Mesothelial cell of epicardium (in vitro differentiated cells): ENCODE data around the gene PFDN1. TPM values are rescaled to one million over a fixed set of nuclear protein-coding genes. Genes with fewer than 3 reads are reported as not detected.

Source experiments
- DNase-seq, 2 experiments: peaks; one replicate each; pipeline ENCODE4 v3.0.0; 2021; ENCODE audit warnings: low spot score in 2 of 2; ENCODE audit not compliant: unreplicated experiment in 2 of 2
- H3K27ac Mint-ChIP-seq: 2 replicates; pipeline ENCODE4 v1.8.0; 2021; ENCODE audit warnings: mixed read lengths
- H3K27me3 Mint-ChIP-seq: 2 replicates; pipeline ENCODE4 v1.8.0; 2021; ENCODE audit warnings: low read depth, mixed read lengths
- H3K36me3 Mint-ChIP-seq: 2 replicates; pipeline ENCODE4 v1.8.0; 2021; ENCODE audit warnings: mixed read lengths
- H3K4me1 Mint-ChIP-seq: 2 replicates; pipeline ENCODE4 v1.8.0; 2021; ENCODE audit warnings: mixed read lengths
- H3K4me3 Mint-ChIP-seq: 2 replicates; pipeline ENCODE4 v1.8.0; 2021; ENCODE audit warnings: mild to moderate bottlenecking, moderate library complexity, mixed read lengths
- H3K9me3 Mint-ChIP-seq: 2 replicates; pipeline ENCODE4 v1.8.0; 2021; ENCODE audit warnings: mixed read lengths
- total RNA-seq: library from RNA; stranded (reverse); gene quantifications from 3 replicates; pipeline ENCODE4 v1.2.1, GENCODE V29; 2021
- TF ChIP-seq, protein P1 (sequence below): fragments of 200-600 bp; sonication (generic); IDR thresholded peaks from one replicate; pipeline ENCODE4 v1.5.0; 2021; ENCODE audit warnings: antibody characterized with exemption; ENCODE audit not compliant: unreplicated experiment

Gene PFDN1
- total RNA-seq, 1 donor from 2014 or later: 57.2 TPM

DNA sequence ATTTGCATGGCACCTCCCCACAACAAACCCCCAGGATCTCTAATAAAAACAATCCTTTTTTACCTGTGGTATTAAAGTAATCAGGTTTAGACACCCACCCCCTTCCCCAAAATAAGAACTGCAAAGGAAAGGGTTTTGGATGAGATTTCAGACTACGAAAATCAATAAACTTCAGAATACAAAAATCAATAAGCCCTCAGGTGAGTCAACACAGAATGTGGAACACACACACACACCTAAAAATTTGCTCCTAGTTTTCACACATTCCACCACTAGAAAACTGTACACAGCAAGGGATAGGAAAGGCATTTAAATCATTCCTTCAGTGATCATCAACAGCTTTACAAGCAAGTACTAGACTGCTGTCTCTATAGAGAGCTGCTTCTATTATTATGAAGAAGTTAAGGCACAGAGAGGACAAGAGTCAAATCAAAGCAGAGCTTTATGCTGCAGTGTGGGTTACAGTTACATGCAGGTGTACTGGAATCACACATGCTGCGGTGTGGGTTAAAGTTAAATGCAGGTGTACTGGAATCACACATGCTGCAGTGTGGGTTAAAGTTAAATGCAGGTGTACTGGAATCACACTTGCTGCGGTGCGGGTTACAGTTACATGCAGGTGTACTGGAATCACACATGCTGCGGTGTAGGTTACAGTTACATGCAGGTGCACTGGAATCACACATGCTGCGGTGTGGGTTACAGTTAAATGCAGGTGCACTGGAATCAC is 36.3 kb downstream of the PFDN1 start:
- peaks cover 9% of the 10 kb centered on the region for H3K36me3 Mint-ChIP-seq
- no peak overlapping the region for H3K27ac Mint-ChIP-seq
- H3K9me3 Mint-ChIP-seq: no peaks in the 10 kb centered on the region
- no peaks in the 10 kb centered on the region for H3K27me3 Mint-ChIP-seq
- H3K4me1 Mint-ChIP-seq: peaks cover 9% of the 10 kb centered on the region
- TF ChIP-seq, protein P1, sequence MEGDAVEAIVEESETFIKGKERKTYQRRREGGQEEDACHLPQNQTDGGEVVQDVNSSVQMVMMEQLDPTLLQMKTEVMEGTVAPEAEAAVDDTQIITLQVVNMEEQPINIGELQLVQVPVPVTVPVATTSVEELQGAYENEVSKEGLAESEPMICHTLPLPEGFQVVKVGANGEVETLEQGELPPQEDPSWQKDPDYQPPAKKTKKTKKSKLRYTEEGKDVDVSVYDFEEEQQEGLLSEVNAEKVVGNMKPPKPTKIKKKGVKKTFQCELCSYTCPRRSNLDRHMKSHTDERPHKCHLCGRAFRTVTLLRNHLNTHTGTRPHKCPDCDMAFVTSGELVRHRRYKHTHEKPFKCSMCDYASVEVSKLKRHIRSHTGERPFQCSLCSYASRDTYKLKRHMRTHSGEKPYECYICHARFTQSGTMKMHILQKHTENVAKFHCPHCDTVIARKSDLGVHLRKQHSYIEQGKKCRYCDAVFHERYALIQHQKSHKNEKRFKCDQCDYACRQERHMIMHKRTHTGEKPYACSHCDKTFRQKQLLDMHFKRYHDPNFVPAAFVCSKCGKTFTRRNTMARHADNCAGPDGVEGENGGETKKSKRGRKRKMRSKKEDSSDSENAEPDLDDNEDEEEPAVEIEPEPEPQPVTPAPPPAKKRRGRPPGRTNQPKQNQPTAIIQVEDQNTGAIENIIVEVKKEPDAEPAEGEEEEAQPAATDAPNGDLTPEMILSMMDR: no peak
- no peak overlapping the region for H3K4me3 Mint-ChIP-seq
- no peak for DNase-seq

GRCh38 chr5:140265845-140266244 is 37.1 kb downstream of the PFDN1 start:
- Mint-ChIP-seq H3K27ac (no peak overlapping the region), H3K36me3 (peaks cover 7% of the 10 kb centered on the region), H3K27me3 (no peaks in the 10 kb centered on the region), H3K9me3 (no peaks in the 10 kb centered on the region), H3K4me3 (no peak overlapping the region), H3K4me1 (peaks cover 14% of the 10 kb centered on the region)
- no peak for DNase-seq
- TF ChIP-seq, protein P1: no peak

DNA sequence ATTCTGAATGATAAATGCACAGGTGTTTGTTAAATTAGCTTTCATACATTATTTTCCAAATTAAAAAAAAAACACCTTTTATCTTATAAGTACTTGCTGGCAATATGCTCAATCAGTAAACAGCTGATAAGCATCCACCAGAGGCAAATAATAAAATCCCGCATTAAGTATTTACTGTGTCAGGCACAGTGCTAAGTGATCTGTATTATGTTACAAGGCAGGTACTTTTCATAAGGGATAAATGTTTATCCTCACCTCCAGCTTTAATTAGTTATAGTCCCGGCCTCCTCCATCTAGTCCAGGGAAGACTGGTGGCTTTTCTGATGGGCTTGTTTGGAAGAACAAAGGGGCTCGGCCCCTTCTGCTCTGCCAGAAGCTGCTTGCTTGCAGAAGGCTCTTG is 40.1 kb downstream of the PFDN1 start:
- H3K4me1 Mint-ChIP-seq: peaks cover 14% of the 10 kb centered on the region
- no peaks in the 10 kb centered on the region for H3K27me3 Mint-ChIP-seq
- no peak overlapping the region for H3K4me3 Mint-ChIP-seq
- peaks cover 28% of the 10 kb centered on the region for H3K36me3 Mint-ChIP-seq
- DNase-seq: no peak
- TF ChIP-seq, protein P1: no peak
- peaks cover 5% of the 10 kb centered on the region for H3K9me3 Mint-ChIP-seq
- H3K27ac Mint-ChIP-seq: no peak overlapping the region

DNA sequence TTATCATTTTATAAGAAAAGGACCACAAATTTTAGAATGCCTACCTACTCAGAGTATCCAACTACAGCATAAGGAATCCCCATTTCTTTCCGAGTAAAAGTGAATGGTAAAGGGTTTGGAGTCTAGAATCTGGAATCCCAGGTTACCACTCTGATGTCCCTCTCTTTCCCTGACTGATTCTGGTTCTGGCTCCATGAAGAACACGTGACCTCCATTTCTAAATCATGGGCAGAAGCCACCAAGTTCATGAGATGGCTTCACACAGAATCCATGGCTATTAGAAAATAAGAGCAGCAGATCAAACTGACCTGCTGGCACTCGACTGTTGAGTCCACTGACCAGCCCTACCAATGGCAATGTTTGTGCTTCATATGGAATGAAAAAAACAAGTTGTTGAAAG is 40.7 kb downstream of the PFDN1 start:
- peaks cover 9% of the 10 kb centered on the region for H3K4me1 Mint-ChIP-seq
- H3K36me3 Mint-ChIP-seq: peaks cover 32% of the 10 kb centered on the region
- TF ChIP-seq, protein P1: no peak
- DNase-seq: no peak
- peaks cover 5% of the 10 kb centered on the region for H3K9me3 Mint-ChIP-seq
- H3K27ac Mint-ChIP-seq: peak overlapping the region; percentile 60
- no peak overlapping the region for H3K4me3 Mint-ChIP-seq
- H3K27me3 Mint-ChIP-seq: no peaks in the 10 kb centered on the region

- H3K27ac Mint-ChIP-seq: peak overlapping the region; percentile 61
Observed at GRCh38 chr5:140261403-140262171, 41.3 kb downstream of the PFDN1 start.

More at GRCh38 chr5:140261403-140262171, 41.3 kb downstream of the PFDN1 start:
- TF ChIP-seq, protein P1: no peak
- no peaks in the 10 kb centered on the region for H3K27me3 Mint-ChIP-seq
- H3K9me3 Mint-ChIP-seq: peaks cover 5% of the 10 kb centered on the region
- H3K4me3 Mint-ChIP-seq: no peak overlapping the region
- no peak for DNase-seq
- H3K36me3 Mint-ChIP-seq: peaks cover 32% of the 10 kb centered on the region
- H3K4me1 Mint-ChIP-seq: peaks cover 9% of the 10 kb centered on the region
